ENCODE measurements around the gene STARD13. TPM values are rescaled to one million over a fixed set of nuclear protein-coding genes. Genes with fewer than 3 reads are reported as not detected.

STARD13 gene
- total RNA-seq, 2 experiments from 2014 or later, result 0.57 TPM; not detected in 1

DNA sequence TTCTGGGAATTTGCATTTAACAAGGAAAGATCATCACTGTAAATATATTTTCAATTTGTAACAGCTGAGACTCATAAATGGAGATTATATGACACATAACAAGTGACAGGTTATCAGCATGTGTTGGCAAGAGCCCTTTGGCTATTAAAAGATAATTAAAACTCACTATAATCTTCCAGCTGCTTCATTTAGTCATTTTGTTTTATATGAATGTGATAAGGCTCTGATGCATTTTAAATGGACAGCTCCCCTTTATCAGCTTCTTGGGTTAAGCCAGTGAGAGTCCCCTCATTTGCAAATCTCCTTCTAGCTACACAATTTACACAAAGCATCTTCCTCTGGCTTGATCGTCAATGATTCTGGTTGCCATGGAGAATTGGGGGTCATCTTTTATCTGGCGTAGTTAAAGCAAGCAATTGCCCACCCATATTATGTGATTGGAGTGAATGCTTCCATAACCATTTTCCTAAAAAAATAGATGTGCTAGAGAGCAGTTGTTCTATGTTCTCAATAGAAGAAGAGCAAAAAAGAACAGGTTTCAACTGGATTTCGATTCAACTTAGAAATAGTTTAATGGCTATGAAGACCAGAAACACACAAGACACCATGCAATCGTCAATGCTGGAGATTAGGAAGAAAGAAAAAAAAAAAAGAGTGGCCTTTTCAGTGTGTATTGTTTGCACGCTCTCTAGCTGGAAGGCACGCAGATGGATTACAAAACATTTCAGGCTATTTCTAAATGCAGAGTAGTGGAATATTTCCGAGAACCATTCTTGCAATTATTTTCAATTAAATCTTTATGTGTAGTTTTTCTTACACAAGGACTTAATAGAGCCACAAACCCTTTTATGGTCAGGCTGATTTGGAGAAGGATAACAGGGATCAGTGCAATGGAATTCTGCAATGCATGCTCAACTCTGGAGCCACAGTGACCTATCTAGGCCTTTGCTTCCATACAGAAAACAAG, 27.4 kb downstream of the STARD13 start:
- CTCF ChIA-PET (ENCODE audit: unreplicated experiment), result no interaction called here
- intact Hi-C loops (cut with micrococcal nuclease; ENCODE audit: unreplicated experiment), result no loop called here
- no TSS peak for BruUV-seq (replicated peaks)

DNA sequence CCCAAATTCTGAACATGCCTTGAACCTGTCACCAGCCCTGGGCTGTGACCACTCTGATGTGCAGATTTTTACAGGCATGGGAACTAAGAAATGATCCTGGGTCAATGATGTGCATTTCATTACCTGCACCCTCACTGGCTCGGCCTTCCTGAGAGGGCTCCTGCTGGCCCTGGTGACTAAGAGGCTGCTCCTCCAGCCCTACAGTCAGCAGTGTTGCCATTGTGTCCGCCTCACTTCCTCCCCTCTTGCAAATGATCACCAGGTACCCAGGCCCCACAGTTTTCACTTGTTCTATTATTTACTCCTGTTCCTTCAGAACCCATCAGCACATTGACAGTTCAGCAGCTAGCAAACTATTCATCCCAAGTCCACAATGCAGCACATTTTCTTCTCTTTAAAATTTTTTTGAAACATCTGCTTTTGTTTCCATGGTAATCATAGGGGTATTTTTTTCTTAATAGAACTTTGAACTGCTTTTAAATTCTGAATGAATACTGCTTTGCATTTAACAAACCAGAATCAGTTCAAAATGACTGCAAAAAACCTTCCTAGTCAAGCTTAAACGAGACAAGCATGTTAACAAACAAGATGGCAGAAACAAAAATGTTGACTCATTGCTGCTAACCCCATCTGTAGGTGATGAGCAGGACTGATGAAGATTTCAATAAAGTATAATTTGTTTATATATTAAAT, 29.3 kb downstream of the STARD13 start:
- no TSS peak for BruUV-seq (replicated peaks)
- H3K4me2 ChIP-seq (ENCODE audit: low read length), result no peak overlapping the region
- DNase-seq (ENCODE audit: low spot score), result no peak
- H3K4me3 ChIP-seq (ENCODE audit: low read depth, low read length, poor library complexity, severe bottlenecking), result no peak overlapping the region
- CTCF ChIA-PET (ENCODE audit: unreplicated experiment), result no interaction called here
- no peaks in the 10 kb centered on the region for H4K20me1 ChIP-seq (ENCODE audit: insufficient read depth, low read length)
- POLR2A ChIA-PET, result no interaction called here
- no peaks in the 10 kb centered on the region for H3K4me1 ChIP-seq (ENCODE audit: insufficient read depth, low read length, poor library complexity, severe bottlenecking)
- intact Hi-C loops (cut with micrococcal nuclease; ENCODE audit: unreplicated experiment), result no loop called here
- TF ChIP-seq, protein P1, sequence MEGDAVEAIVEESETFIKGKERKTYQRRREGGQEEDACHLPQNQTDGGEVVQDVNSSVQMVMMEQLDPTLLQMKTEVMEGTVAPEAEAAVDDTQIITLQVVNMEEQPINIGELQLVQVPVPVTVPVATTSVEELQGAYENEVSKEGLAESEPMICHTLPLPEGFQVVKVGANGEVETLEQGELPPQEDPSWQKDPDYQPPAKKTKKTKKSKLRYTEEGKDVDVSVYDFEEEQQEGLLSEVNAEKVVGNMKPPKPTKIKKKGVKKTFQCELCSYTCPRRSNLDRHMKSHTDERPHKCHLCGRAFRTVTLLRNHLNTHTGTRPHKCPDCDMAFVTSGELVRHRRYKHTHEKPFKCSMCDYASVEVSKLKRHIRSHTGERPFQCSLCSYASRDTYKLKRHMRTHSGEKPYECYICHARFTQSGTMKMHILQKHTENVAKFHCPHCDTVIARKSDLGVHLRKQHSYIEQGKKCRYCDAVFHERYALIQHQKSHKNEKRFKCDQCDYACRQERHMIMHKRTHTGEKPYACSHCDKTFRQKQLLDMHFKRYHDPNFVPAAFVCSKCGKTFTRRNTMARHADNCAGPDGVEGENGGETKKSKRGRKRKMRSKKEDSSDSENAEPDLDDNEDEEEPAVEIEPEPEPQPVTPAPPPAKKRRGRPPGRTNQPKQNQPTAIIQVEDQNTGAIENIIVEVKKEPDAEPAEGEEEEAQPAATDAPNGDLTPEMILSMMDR (conservative IDR thresholded peaks at IDR 0.05; ENCODE audit: low read length), result no peak
- TF ChIP-seq EZH2phosphoT487 (IDR thresholded peaks at IDR 0.05; ENCODE audit: borderline replicate concordance, low read depth, low read length), result no peak
- no peaks in the 10 kb centered on the region for H3K9me2 ChIP-seq (ENCODE audit: insufficient read depth, low read length)
- no peaks in the 10 kb centered on the region for H3K36me3 ChIP-seq (ENCODE audit: insufficient read depth, low read length)
- no peak overlapping the region for H2AFZ ChIP-seq (ENCODE audit: low read length)
- H3K9me3 ChIP-seq (ENCODE audit: low read length), result no peaks in the 10 kb centered on the region
- H3K27ac ChIP-seq (ENCODE audit: low read depth, low read length, poor library complexity, severe bottlenecking), result no peak overlapping the region
- no peaks in the 10 kb centered on the region for H3K79me2 ChIP-seq (ENCODE audit: insufficient read depth, low read depth, low read length)

More for the DNA sequence above, 27.4 kb downstream of the STARD13 start:
- no peaks in the 10 kb centered on the region for H3K9me3 ChIP-seq (ENCODE audit: low read length)
- no peaks in the 10 kb centered on the region for H3K9me2 ChIP-seq (ENCODE audit: insufficient read depth, low read length)
- no peak overlapping the region for H3K4me3 ChIP-seq (ENCODE audit: low read depth, low read length, poor library complexity, severe bottlenecking)
- H3K4me2 ChIP-seq (ENCODE audit: low read length), result no peak overlapping the region
- no peak for DNase-seq (ENCODE audit: low spot score)
- no peaks in the 10 kb centered on the region for H4K20me1 ChIP-seq (ENCODE audit: insufficient read depth, low read length)
- no peaks in the 10 kb centered on the region for H3K4me1 ChIP-seq (ENCODE audit: insufficient read depth, low read length, poor library complexity, severe bottlenecking)
- H2AFZ ChIP-seq (ENCODE audit: low read length), result no peak overlapping the region
- POLR2A ChIA-PET, result interaction anchor here (0.5 to 1.1 kb wide), 4 partner anchors 11 to 582 kb away, joined by 3 to 4 read pairs (median 3); no protein-coding TSS in a partner anchor
- no peak for TF ChIP-seq EZH2phosphoT487 (IDR thresholded peaks at IDR 0.05; ENCODE audit: borderline replicate concordance, low read depth, low read length)
- TF ChIP-seq, protein P1 (conservative IDR thresholded peaks at IDR 0.05; ENCODE audit: low read length), result no peak
- no peaks in the 10 kb centered on the region for H3K36me3 ChIP-seq (ENCODE audit: insufficient read depth, low read length)
- no peaks in the 10 kb centered on the region for H3K79me2 ChIP-seq (ENCODE audit: insufficient read depth, low read depth, low read length)
- H3K27ac ChIP-seq (ENCODE audit: low read depth, low read length, poor library complexity, severe bottlenecking), result no peak overlapping the region

All from OCI-LY7 (cell line).